ENCODE measurements around the gene C11orf91. TPM values are rescaled to one million over a fixed set of nuclear protein-coding genes. Genes with fewer than 3 reads are reported as not detected.
"Not testable (repeated sequence)": the region's sequence is repeated elsewhere in the genome, so short reads cannot be mapped to it uniquely, and the experiment has no call there.

Gene C11orf91, protein sequence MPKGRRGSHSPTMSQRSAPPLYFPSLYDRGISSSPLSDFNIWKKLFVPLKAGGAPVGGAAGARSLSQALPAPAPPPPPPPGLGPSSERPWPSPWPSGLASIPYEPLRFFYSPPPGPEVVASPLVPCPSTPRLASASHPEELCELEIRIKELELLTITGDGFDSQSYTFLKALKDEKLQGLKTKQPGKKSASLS
- polyA plus RNA-seq (ENCODE audit: insufficient read length in 4 of 4): under 1 TPM in 1 of 4 donors, not detected in 3; 0.12 TPM

DNA sequence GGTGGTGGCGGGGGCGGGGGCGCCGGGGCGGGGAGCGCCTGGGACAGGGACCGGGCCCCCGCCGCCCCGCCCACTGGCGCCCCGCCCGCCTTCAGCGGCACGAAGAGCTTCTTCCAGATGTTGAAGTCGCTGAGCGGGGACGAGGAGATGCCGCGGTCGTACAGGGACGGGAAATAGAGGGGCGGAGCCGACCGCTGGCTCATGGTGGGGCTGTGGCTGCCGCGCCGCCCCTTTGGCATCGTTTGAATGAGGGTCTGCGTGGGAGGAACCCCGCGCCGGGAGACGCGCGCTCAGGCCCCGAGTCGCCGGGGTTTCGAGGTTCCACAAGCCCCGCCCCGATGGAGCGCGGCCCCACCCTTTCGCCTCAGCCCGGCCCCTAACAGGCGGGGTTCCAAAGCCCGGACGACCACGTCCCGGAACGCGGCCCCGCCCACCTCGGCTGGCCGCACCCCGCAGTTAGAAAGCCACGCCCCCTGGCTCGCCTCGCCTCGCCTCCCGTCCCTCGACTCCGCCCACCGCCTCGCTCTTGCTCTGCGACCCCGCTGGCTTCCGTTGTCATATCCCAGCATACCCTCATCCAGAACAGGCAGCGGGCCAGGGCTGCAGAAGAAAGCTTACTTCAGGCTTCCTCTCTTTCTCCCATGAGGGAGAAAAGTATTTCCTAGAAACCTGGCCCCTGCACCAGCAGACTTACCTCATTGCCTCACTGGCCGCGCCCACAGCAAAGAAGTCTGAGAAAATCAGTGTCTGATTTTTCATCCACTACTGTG, at the start of gene C11orf91:
TSS of gene C11orf91 (minus strand) at position 325 of the 770 bp plus-strand sequence. CDS start at position 239, 86 bp downstream.
- peak; percentile 92 to 98 (median 92) for DNase-seq (ENCODE audit: low read depth in 4 of 4, low spot score in 3 of 4)

DNA sequence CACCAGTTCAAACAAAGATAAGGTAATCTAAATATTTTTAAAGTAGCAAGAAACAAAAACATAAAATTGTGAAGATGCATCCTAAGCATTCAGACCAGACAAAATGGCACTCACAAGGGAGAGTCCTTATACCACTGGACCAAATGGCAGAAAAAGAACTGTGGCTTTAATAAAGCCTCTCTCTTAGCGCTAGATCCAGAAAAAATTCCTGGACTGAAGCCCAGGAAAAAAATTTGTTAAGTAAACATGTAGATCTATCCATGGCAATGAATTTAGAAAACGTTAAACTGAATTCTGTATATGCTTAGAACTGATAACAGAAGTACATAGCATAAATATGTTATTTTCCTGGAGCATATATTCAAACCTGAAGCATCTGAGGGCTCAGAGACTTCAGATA, 47.4 kb upstream of the C11orf91 start:
- DNase-seq (ENCODE audit: low read depth in 4 of 4, low spot score in 3 of 4): peak in 1 of 4 donors; percentile 24

DNA sequence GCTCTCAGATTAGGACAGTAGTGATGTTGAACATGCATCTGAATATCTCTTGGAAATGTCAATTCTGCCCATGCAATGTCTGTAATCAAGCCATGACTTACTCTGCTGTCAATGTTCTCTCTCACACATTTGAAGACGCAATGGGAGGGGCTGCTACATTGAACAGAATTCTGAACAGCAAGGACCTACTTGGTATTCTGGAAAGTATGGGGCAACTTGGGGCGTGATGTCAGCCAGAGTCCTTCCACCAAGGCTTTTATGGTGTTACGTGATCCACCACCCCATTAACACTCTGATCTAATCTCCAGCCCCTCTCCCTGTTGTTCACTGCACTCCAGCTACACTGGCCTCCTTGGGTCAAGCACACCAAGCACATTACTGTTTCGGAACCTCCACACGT, 42.7 kb upstream of the C11orf91 start:
- DNase-seq (ENCODE audit: low read depth in 4 of 4, low spot score in 3 of 4): no peak

DNA sequence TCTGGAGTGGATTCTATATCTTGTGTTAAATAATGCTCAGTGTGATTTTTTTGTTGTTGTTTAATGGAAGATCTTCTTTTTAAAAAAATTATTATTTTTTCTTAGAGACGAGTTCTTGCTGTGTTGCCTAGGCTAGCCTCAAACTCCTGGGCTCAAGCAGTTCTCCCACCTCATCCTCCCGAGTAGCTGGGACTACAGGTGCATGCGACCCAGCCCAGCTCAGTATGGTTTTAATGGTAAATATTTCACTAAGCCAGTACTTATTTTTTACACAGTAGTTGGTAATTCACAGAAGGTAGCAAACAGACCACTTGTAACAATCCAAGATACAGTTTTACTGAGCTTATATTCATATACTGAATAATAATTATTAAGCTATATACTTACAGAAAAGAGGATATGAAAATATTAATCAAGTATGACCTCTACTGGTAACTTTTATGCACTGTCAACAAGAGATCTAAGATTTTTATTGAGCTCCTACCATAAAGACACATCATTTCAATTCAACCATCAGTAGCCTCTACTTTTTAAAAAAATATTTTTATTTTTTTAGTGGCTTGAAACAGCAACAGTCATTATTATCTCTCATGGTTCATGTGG, 41.7 kb upstream of the C11orf91 start:
- DNase-seq (ENCODE audit: low read depth in 4 of 4, low spot score in 3 of 4): no peak

DNA sequence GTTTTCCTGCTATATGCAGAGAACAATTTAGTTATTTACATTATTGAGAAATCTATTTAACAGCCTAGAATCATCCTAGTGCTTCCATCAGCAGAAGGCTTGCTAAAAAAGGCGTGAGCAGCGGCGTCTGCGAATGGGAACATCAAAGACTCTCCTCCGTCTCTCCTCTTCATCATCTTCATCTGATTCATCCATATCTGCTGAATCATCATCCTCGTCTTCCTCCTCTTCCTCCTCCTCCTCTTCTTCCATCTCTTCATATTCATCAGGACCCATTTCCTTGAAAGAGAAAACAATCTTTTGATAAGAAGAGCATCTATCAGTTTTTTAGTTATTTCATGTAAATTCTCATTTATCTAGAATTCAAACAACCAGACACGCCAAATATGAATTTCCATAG, 41.2 kb upstream of the C11orf91 start:
- DNase-seq (ENCODE audit: low read depth in 4 of 4, low spot score in 3 of 4): no peak

DNA sequence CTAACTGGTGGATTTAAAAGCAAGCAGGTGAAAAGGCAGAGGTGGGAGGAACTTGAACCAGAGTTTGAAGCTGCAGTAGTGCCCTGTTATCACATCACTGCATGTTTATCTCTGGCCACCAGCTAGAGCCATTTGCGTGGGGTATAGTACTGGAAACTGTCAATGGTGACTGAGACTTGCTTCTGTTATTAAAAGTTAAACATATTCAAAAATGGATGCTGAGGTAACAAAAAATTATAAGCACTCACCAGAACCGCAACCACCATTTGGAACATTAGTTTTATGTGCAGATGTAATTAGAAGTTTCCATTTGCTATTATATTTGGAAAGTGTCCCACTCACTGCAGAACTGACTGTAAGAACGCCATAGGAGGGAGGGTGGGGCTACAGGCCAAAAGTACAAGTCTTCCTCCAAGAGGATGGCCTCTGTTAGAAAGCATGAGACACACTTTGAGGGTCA, 36.8 kb upstream of the C11orf91 start:
- DNase-seq (ENCODE audit: low read depth in 4 of 4, low spot score in 3 of 4): no peak

DNA sequence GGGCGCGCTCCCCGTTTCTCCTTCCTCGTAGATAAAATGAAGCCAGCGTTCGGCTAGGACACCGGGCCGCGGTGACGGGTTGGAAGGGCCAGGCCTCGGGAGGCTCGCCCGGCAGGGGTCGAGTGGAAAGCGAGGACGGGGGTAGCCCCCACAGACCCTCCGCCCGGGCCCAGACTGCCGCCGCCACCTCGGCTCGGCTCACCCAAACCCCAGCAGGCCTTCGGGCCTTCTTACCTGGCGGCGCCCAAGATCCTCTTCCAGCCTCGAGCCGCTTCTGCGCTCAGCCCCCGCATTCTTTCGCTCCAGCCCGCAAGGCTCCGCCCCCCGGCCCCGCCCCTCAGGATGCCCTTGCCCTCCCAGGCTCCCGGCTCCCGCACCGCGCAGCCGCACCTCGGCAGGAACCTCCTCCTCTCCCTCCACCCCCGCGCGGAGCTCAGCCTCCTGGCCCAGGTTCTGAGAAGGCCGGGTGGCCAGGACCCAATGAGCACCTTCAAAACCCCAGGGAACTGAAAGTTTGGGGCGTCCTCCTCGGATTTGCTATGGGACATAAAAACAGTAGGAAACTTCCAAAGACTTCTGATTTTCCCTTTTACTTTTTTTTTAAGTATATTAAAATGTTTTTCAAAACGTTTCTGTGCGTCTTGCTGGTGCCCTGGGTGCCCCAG, 35.7 kb upstream of the C11orf91 start, which contains the start of gene CD59:
TSS of gene CD59 (minus strand) at position 276 of the 665 bp plus-strand sequence. CDS start 13,978 bp downstream, outside the sequence.
- DNase-seq (ENCODE audit: low read depth in 4 of 4, low spot score in 3 of 4): peak; percentile 83 to 86 (median 85)

DNA sequence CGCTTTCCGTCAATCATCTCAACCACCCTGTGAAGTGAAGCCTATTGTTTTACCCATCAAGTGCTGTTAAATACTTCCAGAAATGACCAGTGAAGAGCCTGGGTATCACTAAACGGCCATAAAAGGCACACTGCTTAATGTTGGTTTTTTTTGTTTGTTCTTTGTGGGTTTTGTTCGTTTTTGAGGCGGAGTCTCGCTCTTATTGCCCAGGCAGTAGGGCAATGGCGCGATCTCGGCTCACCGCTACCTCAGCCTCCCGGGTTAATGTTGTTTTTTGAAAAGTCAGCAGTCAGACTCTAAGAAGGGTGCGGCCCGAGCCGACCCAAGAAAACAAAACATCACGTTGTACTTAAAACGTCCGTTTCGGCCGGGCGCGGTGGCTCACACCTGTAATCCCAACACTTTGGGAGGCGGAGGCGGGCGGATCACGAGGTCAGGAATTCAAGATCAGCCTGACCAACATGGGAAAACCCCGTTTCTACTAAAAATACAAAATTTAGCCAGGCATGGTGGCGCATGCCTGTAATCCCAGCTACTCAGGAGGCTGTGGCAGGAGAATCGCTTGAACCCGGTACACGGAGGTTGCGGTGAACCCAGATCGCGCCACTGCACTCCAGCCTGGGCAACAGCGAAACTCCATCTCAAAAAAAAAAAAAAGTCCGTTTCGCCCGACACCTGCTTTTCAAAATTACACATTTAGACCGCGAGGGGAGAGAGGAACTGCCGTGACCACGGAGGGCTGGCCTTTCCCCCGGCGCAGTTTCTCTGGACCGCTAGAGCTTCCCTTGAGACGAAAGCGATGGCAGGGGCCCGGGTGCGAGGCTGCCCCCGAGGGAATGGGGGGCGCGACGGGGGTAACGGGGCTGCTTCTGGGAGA, 34.9 kb upstream of the C11orf91 start:
- no peak for DNase-seq (ENCODE audit: low read depth in 4 of 4, low spot score in 3 of 4)

DNA sequence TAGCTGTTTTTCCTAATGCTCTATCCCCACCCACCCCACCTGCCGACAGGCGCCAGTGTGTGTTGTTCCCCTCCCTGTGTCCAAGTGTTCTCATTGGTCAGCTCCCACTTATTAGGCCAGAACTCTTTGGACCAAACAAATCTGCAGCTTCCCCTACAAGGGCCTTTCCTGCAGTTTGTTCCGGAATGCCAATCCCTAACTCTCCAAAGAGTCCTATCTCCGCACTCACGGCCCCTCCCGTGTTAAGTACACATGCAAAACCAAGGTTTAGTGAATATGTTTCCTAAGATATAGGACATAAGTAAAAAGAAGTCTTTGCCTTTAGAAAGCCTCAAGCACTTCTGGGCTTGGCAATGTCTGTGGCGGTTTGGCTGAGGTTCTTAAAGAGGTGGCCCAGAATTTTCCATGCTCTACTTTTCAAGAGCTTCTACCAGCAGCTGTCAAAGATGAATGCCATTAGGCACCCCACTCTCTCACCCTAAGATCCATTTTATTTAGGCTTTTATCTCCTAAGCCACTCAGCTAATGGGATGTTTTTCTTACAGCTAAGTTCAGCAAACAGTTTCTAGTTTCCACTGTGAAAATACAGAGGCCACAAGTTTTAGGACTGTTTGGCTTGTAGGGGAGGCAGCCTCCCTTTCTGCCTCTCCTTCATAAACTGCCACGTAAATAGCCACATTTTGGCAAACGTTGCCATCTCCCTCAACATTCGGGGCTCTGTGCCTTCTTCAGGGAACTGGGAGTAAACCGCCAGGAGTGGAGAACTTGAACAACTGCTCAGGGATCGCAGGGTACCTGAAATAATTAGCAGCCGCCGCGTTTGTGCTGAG, 34.0 kb upstream of the C11orf91 start:
- DNase-seq (ENCODE audit: low read depth in 4 of 4, low spot score in 3 of 4): no peak

DNA sequence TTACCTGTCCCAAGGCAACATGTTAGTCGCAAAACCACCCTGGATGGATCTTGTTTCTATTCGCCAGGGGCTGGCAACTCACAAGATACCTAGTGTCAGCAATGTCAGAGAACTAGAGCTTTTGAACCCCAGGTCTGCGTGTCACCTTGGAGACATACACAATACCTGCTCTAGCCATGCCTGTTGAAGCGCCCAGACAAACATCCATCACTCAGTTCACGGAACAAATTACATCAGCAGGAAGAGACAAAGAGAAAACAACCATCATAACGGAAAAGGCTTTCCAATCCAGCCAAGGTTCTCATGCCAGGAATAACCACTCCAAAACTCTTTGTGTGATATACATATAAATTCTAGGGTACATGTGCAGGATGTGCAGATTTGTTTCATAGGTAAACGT, 33.4 kb upstream of the C11orf91 start:
- no peak for DNase-seq (ENCODE audit: low read depth in 4 of 4, low spot score in 3 of 4)

DNA sequence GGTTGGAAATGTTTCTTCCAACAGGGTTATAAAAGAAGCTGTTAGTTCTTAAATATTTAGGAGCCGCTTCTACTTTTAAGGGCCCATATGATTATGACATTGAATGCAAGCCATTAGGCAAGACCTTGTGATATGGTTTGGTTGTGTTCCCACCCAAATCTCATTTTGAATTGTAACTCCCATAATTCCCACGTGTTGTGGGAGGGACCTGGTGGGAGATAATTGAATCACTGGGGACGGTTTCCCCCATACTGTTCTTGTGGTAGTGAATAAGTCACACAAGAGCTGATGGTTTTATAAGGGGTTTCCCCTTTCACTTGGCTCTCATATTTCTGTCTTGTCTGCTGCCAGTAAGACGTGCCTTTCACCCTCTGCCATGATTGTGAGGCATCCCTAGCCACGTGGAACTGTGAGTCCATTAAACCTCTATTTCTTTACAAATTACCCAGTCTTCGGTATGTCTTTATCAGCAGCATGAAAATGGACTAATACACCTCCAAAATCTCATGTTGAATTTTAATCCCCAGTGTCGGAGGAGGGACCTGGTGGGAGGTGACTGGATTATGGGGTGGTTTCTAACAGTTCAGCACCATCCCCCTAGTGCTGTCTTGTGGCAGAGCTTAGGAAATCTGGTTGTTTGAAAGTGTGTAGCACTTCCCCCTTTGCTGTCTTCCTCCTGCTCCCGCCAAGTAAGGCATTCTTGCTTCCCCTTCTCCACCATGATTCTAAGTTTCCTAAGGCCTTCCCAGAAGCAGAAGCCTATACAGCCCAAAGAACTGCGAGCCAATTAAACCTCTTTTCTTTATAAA, 31.3 kb upstream of the C11orf91 start:
- DNase-seq (ENCODE audit: low read depth in 4 of 4, low spot score in 3 of 4): no peak

DNA sequence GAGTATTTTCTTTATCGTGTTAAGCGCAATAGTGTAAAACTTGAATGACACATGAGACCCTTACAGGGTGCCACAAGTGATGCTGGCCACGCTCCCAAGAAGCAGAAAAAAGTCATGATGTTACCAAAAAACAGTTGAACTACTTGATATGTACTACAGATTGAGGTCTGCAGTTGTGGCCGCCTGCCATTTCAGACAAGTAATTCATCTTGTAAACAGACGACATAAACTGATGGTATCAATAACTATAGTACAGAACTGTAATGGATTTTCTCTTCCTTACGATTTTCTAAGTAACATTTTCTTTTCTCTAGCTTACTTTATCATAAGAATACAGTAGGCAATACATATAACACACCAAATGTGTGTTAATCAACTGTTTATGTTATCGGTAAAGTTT, 30.1 kb upstream of the C11orf91 start:
- no peak for DNase-seq (ENCODE audit: low read depth in 4 of 4, low spot score in 3 of 4)

DNA sequence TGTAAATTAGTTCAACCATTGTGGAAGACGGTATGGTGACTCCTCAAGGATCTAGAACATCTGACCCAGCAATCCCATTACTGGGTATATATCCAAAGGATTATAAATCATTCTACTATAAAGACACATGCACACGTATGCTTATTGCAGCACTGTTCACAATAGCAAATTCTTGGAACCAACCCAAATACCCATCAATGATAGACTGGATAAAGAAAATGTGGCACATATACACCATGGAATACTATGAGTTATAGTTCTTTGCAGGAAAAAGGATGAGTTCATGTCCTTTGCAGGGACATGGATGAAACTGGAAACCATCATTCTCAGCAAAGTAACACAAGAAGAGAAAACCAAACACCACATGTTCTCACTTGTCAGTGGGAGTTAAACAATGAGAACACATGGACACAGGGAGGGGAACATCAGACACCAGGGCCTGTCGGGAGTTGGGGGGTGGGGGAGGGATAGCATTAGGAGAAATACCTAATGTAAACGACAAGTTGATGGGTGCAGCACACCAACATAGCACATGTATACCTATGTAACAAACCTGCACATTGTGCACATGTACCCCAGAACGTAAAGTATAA, 28.5 kb upstream of the C11orf91 start:
- DNase-seq (ENCODE audit: low read depth in 4 of 4, low spot score in 3 of 4): not testable (repeated sequence)

DNA sequence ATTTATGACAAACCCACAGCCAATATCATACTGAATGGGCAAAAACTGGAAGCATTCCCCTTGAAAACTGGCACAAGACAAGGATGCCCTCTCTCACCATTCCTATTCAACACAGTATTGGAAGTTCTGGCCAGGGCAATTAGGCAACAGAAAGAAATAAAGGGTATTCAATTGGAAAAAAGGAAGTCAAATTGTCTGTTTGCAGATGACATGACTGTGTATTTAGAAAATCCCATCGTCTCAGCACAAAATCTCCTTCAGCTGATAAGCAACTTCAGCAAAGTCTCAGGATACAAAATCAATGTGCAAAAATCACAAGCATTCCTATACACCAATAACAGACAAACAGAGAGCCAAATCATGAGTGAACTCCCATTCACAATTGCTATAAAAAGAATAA, 26.9 kb upstream of the C11orf91 start:
- not testable (repeated sequence) for DNase-seq (ENCODE audit: low read depth in 4 of 4, low spot score in 3 of 4)

DNA sequence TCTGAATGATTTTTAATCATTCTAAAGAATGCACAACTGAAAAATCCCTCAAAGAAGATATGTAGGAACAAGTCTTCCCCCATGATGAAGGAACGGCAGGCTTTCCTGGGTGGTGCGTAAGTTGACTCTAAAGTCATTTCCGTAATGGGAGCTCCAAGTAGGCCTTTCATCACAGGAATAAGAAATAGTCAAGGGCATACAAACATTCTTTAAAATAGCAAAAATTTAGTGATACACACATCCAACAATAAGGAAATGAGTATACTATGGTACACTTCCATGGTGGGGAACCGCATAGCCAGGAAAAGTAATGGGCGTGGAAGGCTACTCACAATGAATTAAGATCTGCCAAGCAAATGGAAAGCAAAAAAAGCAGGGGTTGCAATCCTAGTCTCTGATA, 24.9 kb upstream of the C11orf91 start:
- no peak for DNase-seq (ENCODE audit: low read depth in 4 of 4, low spot score in 3 of 4)

DNA sequence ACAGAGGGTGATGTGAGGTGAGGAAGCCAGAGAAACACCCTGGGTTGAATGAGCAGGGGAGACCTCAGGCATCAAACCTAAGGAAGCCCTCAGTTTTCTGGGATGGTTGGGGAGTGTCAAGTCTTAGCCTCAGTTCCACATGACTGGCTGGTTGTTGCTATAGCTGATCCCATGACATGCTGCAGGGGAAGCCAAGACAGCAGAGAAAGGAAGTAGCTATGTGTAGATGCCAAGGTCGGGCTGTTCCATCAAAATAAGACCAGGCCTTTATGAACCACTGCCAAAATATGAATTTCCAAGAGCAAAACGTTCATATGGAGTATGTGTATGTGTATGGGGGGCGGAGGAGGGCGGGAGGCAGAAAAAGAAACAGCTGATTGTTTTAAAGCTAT, 24.0 kb upstream of the C11orf91 start:
- no peak for DNase-seq (ENCODE audit: low read depth in 4 of 4, low spot score in 3 of 4)

DNA sequence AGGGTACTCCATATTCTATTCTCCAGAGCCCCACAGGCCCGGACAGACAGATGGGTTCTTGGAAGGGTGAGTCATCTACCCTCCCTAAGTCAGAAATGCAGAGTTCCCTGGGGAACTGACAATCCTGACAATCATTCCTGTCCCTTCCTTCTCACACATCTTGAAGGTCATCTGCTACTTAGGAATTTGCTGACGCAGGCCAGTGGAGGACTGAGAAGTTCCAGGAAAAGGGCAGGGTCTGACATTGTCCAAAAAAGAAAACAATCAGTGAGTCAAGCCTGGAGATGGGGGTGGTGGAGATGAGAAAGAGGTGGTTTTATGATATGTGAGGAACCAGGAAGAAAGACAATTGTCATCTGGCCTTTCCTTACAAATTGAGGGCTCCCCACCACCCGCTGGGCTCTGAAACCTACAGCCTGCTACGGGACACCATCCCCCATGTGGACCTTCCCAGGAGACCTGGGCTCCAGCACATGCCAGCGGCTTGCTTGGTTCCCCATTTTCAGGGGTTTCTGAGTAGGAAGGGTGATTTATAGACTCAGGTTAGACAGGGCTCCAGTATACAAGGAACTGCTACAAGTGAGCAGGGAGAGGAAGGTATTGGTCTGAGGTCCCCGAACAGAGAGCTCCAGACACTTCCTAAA, 22.7 kb upstream of the C11orf91 start:
- DNase-seq (ENCODE audit: low read depth in 4 of 4, low spot score in 3 of 4): no peak
